Ovary (tissue), 9 donors: Measurements from ENCODE around the gene TMTC4. TPM values are rescaled to one million over a fixed set of nuclear protein-coding genes. Genes with fewer than 3 reads are reported as not detected.

Experiments used
- DNase-seq, 5 donors: peaks; one replicate each; pipeline ENCODE4 v3.0.0-alpha.2; 2019 to 2020
- H3K27ac ChIP-seq, 2 donors: fragments of 200-600 bp; one replicate each; pipeline versions ENCODE4 v1.5.1 to v1.8.0; 2019 to 2022
- H3K27me3 ChIP-seq: fragments of 200-600 bp; one replicate; pipeline ENCODE4 v1.8.0; 2022
- H3K36me3 ChIP-seq: fragments of 200-600 bp; sonication (generic); one replicate; pipeline ENCODE4 v1.5.1; 2019
- H3K4me1 ChIP-seq: one replicate; pipeline ENCODE4 v1.8.1; 2013; ENCODE audit warnings: mild to moderate bottlenecking, moderate library complexity; ENCODE audit not compliant: insufficient read depth
- H3K4me3 ChIP-seq: fragments of 200-600 bp; sonication (generic); one replicate; pipeline ENCODE4 v1.5.1; 2017
- H3K9me3 ChIP-seq, 2 donors: fragments of 200-600 bp in 1 of 2; sonication (generic) in 1 of 2; one replicate each; pipeline versions ENCODE4 v1.5.1 to v1.8.1; 2013 to 2019; ENCODE audit warnings: mild to moderate bottlenecking in 1 of 2, moderate library complexity in 1 of 2
- EP300 ChIP-seq: sonication (generic); formaldehyde crosslinking; IDR thresholded peaks from one replicate; pipeline ENCODE4 v1.6.1; 2017; ENCODE audit warnings: antibody characterized with exemption
- POLR2A ChIP-seq: fragments of 450-650 bp; IDR thresholded peaks from one replicate; pipeline ENCODE4 v1.6.1; 2017; ENCODE audit warnings: antibody characterized with exemption, mild to moderate bottlenecking, moderate library complexity
- WGBS, 3 donors: extraction: QIAGEN DNeasy Blood & Tissue Kit in 1 of 3; methylation state at CpG; one replicate each; pipeline versions ENCODE4 v1.1.5 to v1.1.7; 2013 to 2017; 5-methylcytosine and 5-hydroxymethylcytosine counted together
- intact Hi-C, 4 donors: fragments of 100-400 bp; cut with DNase I; formaldehyde crosslinking; loops; one replicate each; pipeline versions ENCODE4 v1.11.0 to v1.15.1; 2022 to 2023
- polyA plus RNA-seq, 2 donors: library from polyadenylated mRNA; stranded (reverse); fragments of 200-250 nt in 1 of 2; fragments of 350-450 nt in 1 of 2; fragmentation: Illumina TruSeq in 1 of 2; extraction: RNeasy Lipid Tissue Mini Kit (QIAGEN cat#74804) in 1 of 2; gene quantifications; one replicate each; pipeline ENCODE4 v1.2.3, GENCODE V29; 2013 to 2014
- total RNA-seq, 7 donors: library from RNA; depleted of rRNA in 2 of 7; stranded (reverse); fragments of >200 nt in 2 of 7; fragmentation: NEBNext Ultra II Directional in 3 of 7; extraction: Animal tissue kit (Norgen Biotek cat#: 25700) in 3 of 7; gene quantifications; one replicate each; pipeline versions ENCODE4 v1.1.0 to v1.2.4, GENCODE V29; 2016 to 2023
- TF ChIP-seq, protein P1 (sequence below), 3 donors: fragments of 450-650 bp in 2 of 3; fragments of 200-600 bp in 1 of 3; IDR thresholded peaks; one replicate each; pipeline versions ENCODE4 v1.5.1 to v1.8.0; 2016 to 2022; ENCODE audit warnings: antibody characterized with exemption in 3 of 3, mild to moderate bottlenecking in 1 of 3
- donor health status: DM: no; HTN: no; CAD: no; lungs with moderate emphysema.
- donor health status: DM: no; HTN: no; CAD: no.
- donor health status: Bipolar disorder and iron deficiency.
- donor health status: DM: yes; HTN: yes; CAD: no.
- donor health status: DM: no; HTN: no; CAD: no.
- donor health status: DM: yes; HTN: yes; CAD: no.

The TMTC4 gene
- total and polyA plus RNA-seq, 9 donors: 5.9 to 22.4 (median 10.7) TPM

DNA sequence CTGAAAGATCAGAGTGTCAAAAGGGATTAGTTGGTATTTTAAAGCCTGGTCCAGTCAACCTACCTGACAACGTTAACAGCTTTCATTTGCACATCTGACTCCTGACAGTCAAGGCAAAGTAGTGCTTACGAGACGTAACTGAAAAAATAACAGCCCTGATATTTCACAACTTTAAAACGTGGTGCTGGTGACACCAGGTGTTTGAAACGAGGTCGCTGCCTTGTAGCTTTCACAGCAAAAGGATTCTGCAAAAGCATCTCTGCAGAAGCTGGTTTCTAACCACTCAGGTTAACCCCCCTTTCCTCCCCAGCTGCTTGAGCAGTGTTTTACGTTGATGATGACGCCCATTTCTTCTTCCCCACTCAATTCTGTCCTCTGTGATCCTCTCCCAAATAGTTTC lies 109.3 kb downstream of the TMTC4 start:
- Histone ChIP-seq H3K36me3 (no peaks in the 10 kb centered on the region), H3K27me3 (no peaks in the 10 kb centered on the region), H3K4me1 (peaks cover 10% of the 10 kb centered on the region), H3K27ac (no peak overlapping the region), H3K4me3 (no peak overlapping the region), H3K9me3 (no peaks in the 10 kb centered on the region)
- no peak for TF ChIP-seq EP300
- TF ChIP-seq POLR2A: no peak
- TF ChIP-seq, protein P1, sequence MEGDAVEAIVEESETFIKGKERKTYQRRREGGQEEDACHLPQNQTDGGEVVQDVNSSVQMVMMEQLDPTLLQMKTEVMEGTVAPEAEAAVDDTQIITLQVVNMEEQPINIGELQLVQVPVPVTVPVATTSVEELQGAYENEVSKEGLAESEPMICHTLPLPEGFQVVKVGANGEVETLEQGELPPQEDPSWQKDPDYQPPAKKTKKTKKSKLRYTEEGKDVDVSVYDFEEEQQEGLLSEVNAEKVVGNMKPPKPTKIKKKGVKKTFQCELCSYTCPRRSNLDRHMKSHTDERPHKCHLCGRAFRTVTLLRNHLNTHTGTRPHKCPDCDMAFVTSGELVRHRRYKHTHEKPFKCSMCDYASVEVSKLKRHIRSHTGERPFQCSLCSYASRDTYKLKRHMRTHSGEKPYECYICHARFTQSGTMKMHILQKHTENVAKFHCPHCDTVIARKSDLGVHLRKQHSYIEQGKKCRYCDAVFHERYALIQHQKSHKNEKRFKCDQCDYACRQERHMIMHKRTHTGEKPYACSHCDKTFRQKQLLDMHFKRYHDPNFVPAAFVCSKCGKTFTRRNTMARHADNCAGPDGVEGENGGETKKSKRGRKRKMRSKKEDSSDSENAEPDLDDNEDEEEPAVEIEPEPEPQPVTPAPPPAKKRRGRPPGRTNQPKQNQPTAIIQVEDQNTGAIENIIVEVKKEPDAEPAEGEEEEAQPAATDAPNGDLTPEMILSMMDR (IDR thresholded peaks at IDR 0.05): no peak
- DNase-seq: no peak
- intact Hi-C loops: no loop called here
- WGBS, 3 donors: 63 to 69% (median 64%) methylated on average over 8 of the region's 8 CpGs

DNA sequence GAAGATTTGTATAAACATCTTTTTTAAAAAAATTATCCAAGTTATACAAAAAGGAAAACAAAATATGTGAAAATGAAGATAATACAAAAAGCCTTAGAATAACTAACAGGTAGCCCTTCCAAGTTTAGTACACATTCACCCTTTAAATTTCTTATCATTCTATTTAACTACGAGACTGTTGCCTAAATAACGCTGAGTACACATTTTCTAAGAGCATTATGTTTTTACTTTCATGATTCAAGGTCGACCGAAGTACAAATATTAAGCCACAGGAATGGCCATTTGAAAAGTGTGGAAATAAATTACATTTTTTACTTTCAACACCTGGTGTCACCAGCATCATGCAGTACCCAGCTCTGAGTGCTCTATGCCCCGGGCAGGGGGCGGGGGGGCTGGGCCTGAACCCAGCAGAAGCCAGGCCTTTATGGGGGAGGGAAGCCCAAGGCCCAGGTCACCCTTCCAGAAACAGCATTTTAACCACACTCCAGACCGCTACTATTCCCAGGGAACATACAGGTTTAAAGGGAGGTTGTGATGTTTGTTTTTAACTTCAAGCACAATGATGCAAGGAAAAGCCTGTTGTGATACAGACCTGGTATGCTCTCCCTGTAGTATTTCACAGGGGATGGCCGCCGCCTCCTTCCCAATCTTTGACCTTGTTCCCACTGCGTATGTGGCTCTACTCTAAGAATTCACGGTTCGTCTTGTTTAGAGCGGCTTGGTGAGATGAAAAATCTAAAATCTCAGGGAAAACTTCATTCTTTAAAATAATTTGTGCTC lies 110.0 kb downstream of the TMTC4 start:
- Histone ChIP-seq H3K27ac (no peak overlapping the region), H3K9me3 (no peaks in the 10 kb centered on the region), H3K27me3 (no peaks in the 10 kb centered on the region), H3K4me3 (no peak overlapping the region), H3K4me1 (peaks cover 10% of the 10 kb centered on the region), H3K36me3 (no peaks in the 10 kb centered on the region)
- TF ChIP-seq, protein P1 (IDR thresholded peaks at IDR 0.05): no peak
- TF ChIP-seq EP300 (no peak), POLR2A (no peak)
- DNase-seq: peak in 2 of 5 donors; percentile 26 to 61
- WGBS, 3 donors: 24 to 39% (median 28%) methylated on average over 13 of the region's 13 CpGs
- intact Hi-C loops: no loop called here

DNA sequence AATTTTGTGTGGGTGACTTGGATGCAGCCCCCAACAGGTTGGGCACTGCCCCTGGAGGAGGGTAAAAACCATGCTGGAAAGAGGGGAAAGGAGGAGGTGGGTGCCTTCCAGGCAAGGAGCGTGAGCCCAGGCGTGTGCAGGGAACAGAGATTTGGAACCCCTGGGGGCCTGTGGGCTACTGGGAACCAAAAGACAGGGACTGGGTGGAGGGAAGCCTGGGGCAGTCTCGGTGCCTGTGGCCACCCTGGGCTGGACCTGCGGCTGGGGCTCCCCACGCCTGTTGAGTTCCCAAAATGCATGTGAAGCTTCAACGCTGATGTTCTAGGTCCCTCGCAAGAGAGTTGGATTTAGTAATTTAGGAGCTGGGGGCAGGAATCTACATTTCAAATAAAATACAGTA lies 110.8 kb downstream of the TMTC4 start:
- DNase-seq: no peak
- intact Hi-C loops: no loop called here
- 90 to 91% (median 90%) methylated on average over 7 of the region's 7 CpGs for WGBS, 3 donors

DNA sequence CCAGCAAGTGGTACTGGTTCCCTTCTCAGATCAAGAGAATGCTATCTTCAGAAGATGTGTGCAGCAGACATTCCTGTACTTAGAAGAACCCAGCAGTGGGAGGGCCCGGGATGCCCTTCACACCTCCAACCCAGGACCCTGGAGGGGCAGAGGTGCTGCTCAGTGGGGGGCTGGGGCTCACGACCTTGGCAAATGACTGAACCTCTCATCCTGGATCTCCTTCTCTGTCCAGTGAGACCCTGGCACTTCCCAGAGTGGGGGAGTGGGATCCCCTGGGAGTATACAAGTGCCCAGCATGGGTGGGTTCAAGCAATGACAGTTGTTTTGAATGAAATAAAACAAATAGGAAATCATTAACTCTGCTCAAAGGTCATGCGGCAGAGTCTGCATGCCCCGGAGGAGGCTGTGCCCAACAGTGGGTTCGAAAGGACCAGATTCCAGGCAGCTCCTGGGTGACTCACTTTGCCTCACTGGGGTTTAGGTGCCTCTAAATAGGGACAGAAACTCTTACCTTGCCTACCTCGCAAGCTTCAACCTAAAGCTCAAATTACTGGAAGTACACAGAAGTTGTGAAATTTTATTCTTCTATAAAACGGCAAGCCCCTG lies 112.9 kb downstream of the TMTC4 start:
- H3K9me3 ChIP-seq: no peaks in the 10 kb centered on the region
- 63 to 69% (median 65%) methylated on average over 7 of the region's 7 CpGs for WGBS, 3 donors
- DNase-seq: no peak
- no peaks in the 10 kb centered on the region for H3K36me3 ChIP-seq
- H3K4me1 ChIP-seq: peaks cover 10% of the 10 kb centered on the region
- TF ChIP-seq, protein P1 (IDR thresholded peaks at IDR 0.05): no peak
- TF ChIP-seq POLR2A (no peak), EP300 (no peak)
- H3K4me3 ChIP-seq: no peak overlapping the region
- no peak overlapping the region for H3K27ac ChIP-seq
- no peaks in the 10 kb centered on the region for H3K27me3 ChIP-seq
- intact Hi-C loops: no loop called here

More for the DNA sequence above, 110.8 kb downstream of the TMTC4 start:
- H3K9me3 ChIP-seq: no peaks in the 10 kb centered on the region
- H3K4me3 ChIP-seq: no peak overlapping the region
- H3K27me3 ChIP-seq: no peaks in the 10 kb centered on the region
- H3K27ac ChIP-seq: no peak overlapping the region
- H3K4me1 ChIP-seq: peaks cover 10% of the 10 kb centered on the region
- no peak for TF ChIP-seq POLR2A
- no peak for TF ChIP-seq EP300
- TF ChIP-seq, protein P1 (IDR thresholded peaks at IDR 0.05): no peak
- no peaks in the 10 kb centered on the region for H3K36me3 ChIP-seq
